ENCODE data around the gene ARHGAP24.

The ARHGAP24 gene

DNA sequence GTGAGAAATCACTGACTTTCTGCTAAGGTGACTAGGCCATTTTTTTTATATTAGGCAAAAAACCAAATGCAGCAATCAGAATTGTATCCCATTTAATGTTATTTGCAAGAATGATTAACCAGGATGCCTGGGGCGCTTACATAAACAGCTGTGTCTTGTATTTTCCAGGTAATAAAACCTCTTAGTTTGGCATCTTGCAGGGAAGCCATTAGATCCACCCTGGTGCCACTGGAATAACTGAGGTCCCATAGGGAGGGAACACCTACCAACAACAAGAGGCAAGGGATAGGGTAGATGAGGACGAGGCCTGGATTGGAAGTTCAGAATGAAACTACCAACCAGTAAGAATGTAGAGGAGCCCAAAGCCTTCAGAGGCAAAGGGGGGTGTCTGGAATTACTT lies 288.3 kb downstream of the ARHGAP24 start:
- TF ChIP-seq, protein P1, sequence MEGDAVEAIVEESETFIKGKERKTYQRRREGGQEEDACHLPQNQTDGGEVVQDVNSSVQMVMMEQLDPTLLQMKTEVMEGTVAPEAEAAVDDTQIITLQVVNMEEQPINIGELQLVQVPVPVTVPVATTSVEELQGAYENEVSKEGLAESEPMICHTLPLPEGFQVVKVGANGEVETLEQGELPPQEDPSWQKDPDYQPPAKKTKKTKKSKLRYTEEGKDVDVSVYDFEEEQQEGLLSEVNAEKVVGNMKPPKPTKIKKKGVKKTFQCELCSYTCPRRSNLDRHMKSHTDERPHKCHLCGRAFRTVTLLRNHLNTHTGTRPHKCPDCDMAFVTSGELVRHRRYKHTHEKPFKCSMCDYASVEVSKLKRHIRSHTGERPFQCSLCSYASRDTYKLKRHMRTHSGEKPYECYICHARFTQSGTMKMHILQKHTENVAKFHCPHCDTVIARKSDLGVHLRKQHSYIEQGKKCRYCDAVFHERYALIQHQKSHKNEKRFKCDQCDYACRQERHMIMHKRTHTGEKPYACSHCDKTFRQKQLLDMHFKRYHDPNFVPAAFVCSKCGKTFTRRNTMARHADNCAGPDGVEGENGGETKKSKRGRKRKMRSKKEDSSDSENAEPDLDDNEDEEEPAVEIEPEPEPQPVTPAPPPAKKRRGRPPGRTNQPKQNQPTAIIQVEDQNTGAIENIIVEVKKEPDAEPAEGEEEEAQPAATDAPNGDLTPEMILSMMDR (IDR thresholded peaks at IDR 0.05; ENCODE audit: low read depth, low read length): no peak
- no peak for DNase-seq (ENCODE audit: extremely low read depth, low read depth)

DNA sequence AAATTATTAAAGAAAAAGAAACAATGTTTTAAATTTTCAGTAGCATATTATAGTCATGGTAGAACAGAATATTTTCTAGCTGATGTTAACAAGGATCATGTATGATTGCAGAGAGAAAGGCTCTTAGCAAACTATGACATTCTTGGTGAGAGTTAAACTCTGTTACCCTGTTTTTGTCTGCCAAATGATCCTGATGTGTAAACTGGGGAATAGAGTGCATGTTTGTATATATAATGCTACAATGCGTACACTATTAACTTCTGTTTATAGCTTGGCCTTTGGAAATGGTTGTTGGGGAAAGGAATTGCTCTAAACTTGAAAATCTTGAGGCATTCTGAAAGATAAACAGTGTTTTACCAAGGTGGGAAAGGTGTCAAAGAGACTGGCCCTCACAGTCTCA lies 292.7 kb downstream of the ARHGAP24 start:
- TF ChIP-seq, protein P1 (IDR thresholded peaks at IDR 0.05; ENCODE audit: low read depth, low read length): no peak
- no peak for DNase-seq (ENCODE audit: extremely low read depth, low read depth)

DNA sequence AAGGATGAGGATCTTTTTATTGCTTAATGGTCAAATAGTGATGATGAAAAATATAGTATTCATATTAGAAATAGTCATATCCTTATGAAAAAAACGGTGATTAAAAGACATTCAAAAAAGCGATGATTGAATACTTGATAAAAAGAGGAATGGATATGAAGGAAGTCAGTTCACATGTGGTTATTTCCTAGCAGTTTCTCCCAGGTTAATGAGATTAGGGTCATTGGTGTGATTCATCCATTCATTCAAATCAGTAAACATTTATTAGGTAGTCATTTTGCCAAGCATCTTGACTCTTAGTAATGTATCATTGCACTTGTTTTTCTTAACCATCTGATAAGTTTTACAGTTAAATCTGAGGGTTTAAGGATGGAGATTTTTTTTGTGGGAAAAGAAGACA lies 294.1 kb downstream of the ARHGAP24 start:
- DNase-seq (ENCODE audit: extremely low read depth, low read depth): no peak
- TF ChIP-seq, protein P1 (IDR thresholded peaks at IDR 0.05; ENCODE audit: low read depth, low read length): no peak

DNA sequence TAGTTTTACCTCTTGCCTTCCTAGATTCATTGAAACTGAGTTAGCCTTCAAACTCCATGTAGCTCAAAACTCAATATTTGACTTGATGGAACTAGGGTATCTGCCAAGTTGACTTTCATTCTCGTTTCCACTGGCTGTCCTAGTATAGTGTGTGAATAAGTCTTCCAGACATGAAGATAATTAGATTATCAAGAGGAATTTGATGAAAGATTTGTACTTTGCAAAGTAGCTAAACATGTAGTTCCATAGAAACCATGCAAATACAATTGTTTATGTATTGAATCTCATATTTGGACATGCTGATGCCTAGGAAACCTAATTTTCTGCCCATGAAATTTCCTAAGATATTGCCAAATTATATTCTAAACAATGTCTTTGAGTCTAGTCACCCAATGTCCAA lies 297.5 kb downstream of the ARHGAP24 start:
- TF ChIP-seq, protein P1 (IDR thresholded peaks at IDR 0.05; ENCODE audit: low read depth, low read length): no peak

DNA sequence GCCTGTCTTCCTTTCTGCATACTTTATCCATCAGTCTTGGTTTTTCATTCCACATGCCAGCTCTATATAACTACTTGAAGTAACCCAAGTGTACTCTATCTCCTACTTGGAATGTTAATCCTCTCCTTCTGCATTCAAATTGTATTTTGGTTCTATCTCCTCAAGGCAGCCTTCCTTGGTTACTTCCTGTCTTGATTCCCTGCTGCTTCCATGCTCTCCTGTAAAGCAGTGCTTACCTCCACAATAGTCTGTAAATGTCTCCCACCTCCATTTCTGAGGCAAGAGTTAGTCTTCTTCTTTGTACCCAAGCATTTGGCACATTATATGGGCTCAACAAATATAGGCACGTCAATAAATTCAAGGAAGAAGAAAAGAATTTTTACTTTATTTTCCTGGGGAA lies 298.4 kb downstream of the ARHGAP24 start:
- TF ChIP-seq, protein P1 (IDR thresholded peaks at IDR 0.05; ENCODE audit: low read depth, low read length): no peak

More for the DNA sequence above, 297.5 kb downstream of the ARHGAP24 start:
- DNase-seq (ENCODE audit: extremely low read depth, low read depth): no peak

DNA sequence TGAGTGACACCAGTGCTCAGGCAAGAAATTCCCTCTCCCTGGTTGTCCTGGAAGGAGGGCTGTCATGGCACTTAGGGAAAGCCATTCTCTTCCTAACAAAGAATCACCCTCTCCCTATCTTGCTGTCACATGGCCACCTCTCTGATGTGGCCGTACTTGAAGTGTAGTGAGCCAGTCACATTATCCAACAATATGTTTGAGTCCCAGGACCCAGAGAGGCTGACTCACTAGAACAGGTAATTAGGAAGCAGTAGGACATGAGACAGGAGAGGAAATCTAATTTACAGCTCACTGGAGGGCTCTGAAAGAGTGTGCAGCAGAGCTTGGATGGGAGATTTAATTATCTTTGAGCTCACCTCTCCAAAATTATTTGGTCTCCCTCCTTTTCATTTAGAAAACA lies 299.1 kb downstream of the ARHGAP24 start:
- TF ChIP-seq, protein P1 (IDR thresholded peaks at IDR 0.05; ENCODE audit: low read depth, low read length): no peak
- no peak for DNase-seq (ENCODE audit: extremely low read depth, low read depth)

More for the DNA sequence above, 298.4 kb downstream of the ARHGAP24 start:
- DNase-seq (ENCODE audit: extremely low read depth, low read depth): no peak

DNA sequence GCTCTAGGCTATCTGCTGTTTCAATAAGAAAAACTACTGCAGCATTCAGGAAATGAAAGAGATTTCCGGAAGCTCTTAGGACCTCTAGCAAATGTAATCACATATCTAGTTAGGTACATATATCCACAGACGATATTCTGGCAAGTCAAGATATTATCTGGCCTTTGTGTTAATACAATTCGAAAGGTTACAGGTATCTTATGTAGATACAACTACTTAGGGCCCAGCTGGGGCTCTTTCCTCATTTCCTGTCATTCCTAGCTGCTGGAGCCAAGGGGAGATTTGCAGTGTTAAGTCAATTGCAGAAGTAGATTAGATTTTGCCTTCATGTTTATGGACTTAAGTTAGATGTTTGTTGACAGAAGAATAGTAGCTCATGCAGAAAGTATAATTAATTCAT lies 299.5 kb downstream of the ARHGAP24 start:
- no peak for DNase-seq (ENCODE audit: extremely low read depth, low read depth)
- TF ChIP-seq, protein P1 (IDR thresholded peaks at IDR 0.05; ENCODE audit: low read depth, low read length): no peak
